HUES48 (cell line): ENCODE data around the gene CARM1.
A peak's percentile ranks its signal among the peaks of the same experiment; 100 is the strongest.
"Not testable (repeated sequence)": the region's sequence is repeated elsewhere in the genome, so short reads cannot be mapped to it uniquely, and the experiment has no call there.

Experiments used
- H3K27ac ChIP-seq: one replicate; pipeline ENCODE4 v1.7.0; 2013; ENCODE audit warnings: low read depth, low read length, inconsistent platforms
- H3K27me3 ChIP-seq: 2 replicates; pipeline ENCODE4 v1.6.1; 2013; ENCODE audit warnings: mild to moderate bottlenecking, low read length; ENCODE audit not compliant: control insufficient read depth, insufficient read depth
- H3K36me3 ChIP-seq: 2 replicates; pipeline ENCODE4 v1.6.1; 2013; ENCODE audit warnings: low read length; ENCODE audit not compliant: control insufficient read depth, insufficient read depth
- H3K4me1 ChIP-seq: 2 replicates; pipeline ENCODE4 v1.6.1; 2013; ENCODE audit warnings: mild to moderate bottlenecking, low read length; ENCODE audit not compliant: control insufficient read depth, insufficient read depth
- H3K4me3 ChIP-seq: 2 replicates; pipeline ENCODE4 v1.5.1; 2013; ENCODE audit warnings: mild to moderate bottlenecking, low read depth, low read length
- H3K9ac ChIP-seq: 2 replicates; pipeline ENCODE4 v1.6.1; 2013; ENCODE audit warnings: mild to moderate bottlenecking, low read depth, low read length, moderate library complexity
- H3K9me3 ChIP-seq: 2 replicates; pipeline ENCODE4 v1.6.1; 2013; ENCODE audit warnings: low read length; ENCODE audit not compliant: control insufficient read depth, insufficient read depth

CARM1 gene

DNA sequence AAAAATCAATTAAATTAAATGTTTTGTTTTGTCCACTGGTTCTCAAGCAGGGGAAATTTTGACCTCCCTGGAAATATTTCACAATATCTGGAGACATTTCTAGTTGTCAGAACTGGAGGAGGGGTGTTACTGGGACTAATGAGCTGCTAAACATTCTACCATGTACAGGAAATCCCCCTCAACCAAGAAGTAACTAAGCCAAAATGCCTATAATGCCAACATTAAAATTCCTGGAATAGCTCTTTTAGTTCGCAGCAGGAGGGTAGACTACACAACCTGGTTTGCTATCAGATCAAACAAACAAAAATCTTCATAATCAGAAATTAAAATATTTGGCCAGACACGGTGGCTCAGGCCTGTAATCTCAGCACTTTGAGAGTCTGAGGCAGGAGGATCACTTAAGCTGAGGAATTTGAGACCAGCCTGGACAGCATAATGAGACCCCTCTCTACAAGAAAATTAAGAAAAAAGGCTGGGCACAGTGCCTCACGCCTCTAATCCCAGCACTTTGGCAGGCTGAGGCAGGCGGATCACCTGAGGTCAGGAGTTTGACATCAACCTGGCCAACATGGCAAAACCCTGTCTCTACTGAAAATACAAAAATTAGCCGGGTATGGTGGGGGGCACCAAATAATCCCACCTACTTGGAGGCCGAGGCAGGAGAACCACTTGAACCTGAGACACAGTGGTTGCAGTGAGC, 75.8 kb downstream of the CARM1 start:
- Histone ChIP-seq H3K27ac (no peak overlapping the region), H3K36me3 (no peaks in the 10 kb centered on the region), H3K9me3 (no peaks in the 10 kb centered on the region), H3K4me3 (no peak overlapping the region), H3K9ac (no peak overlapping the region), H3K4me1 (no peaks in the 10 kb centered on the region), H3K27me3 (no peaks in the 10 kb centered on the region)

DNA sequence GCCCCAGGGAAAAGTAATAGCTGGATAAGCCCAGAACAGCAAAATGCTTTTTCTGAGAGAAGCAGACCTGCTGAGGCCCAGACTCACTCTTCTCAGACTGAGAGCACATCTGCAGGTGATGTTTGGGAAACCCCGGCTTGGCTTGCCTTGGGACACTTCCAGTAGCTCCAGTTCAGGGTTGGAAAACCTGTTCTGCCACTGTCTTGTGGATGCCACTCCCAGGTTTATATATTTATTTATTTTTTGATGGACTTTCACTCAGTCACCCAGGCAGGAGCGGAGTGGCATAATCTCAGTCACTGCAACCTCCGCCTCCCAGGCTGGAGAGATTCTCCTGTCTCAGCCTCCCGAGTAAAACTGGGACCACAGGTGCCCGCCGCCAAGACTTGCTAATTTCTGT, 81.5 kb downstream of the CARM1 start:
- Histone ChIP-seq H3K9ac (no peak overlapping the region), H3K36me3 (no peaks in the 10 kb centered on the region), H3K4me3 (no peak overlapping the region), H3K9me3 (no peaks in the 10 kb centered on the region), H3K4me1 (no peaks in the 10 kb centered on the region), H3K27ac (no peak overlapping the region), H3K27me3 (no peaks in the 10 kb centered on the region)

DNA sequence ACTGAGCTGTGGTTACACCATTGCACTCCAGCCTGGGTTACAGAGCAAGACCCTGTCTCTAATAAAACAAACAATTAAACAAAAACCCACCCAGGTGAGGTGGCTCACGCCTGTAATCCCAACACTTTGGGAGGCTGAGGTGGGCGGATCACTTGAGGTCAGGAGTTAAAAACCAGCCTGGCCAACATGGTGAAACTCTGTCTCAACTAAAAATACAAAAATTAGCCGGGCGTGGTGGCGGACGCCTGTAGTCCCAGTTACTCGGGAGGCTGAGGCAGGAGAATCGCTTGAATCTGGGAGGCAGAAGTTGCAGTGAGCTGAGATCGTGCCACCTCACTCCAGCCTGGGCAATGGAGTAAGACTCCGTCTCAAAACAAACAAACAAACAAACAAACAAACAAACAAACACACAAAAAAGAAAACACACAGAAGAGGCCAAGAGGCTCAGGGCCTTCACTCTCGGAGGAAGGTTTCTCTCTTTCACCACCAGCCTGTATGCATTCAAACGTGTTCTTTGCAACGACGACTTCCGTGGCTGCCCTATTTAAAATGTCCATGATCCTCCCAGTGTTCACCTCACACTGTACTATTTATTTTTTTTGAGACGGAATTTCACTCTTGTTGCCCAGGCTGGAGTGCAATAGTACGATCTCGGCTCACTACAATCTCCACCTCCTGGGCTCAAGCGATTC, 88.1 kb downstream of the CARM1 start:
- not testable (repeated sequence) for H3K9ac ChIP-seq, H3K27me3 ChIP-seq, H3K36me3 ChIP-seq, H3K9me3 ChIP-seq, H3K27ac ChIP-seq, H3K4me1 ChIP-seq
- 0 out of 2 replicates have a peak overlapping the region, but pooled peaks have one; percentile 100 for H3K4me3 ChIP-seq

- Histone ChIP-seq H3K4me3 (peak within 1 kb of the TSS; percentile 100), H3K9me3 (no peaks in the 10 kb centered on the region), H3K27ac (peak within 1 kb of the TSS; percentile 94), H3K9ac (peak within 1 kb of the TSS; percentile 87), H3K27me3 (no peaks in the 10 kb centered on the region), H3K36me3 (no peaks in the 10 kb centered on the region), H3K4me1 (peaks cover 7% of the 10 kb centered on the region)
Observed at GRCh38 chr19:10960314-10961072, 89.1 kb downstream of the CARM1 start, which contains the start of gene SMARCA4. Gene SMARCA4 (plus strand): TSS chr19:10961030. CDS start chr19:10984152, 23,122 bp downstream.

DNA sequence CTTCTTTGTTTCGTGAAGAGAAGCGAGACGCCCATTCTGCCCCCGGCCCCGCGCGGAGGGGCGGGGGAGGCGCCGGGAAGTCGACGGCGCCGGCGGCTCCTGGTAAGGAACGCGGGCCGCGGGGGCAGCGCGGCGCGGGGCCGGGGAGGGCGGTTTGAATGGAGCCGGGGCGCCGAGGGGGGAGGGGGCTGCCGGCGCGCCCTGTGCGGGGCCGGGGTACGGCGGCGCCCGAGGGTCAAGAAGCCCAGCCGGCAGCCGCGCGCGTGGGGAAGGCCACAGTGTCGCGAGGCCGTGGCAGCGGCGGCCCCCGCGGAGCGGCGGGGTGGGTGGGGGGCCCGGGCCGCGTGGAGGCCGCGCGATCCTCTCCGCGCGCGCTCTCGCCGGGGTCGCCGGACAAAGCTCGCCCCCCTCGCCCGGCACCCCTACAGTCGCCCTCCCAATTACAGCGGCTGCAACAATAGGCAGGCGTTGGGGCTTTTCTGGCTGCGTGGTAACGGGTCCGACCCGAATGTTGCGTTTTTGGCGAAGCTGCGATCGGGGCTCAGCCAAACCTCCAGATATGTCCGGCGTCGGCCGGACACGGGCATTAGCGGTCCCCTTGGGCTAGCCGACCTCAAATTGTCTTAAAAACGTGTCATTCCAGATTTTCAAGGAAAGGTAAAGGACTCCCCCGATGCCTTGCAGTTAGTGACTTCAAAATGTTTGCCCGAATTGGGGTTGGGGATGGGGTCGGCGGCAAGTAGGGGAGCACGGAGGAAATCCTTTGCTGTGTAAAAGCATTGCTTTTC, 89.9 kb downstream of the CARM1 start:
- peak overlapping the region; percentile 100 for H3K4me3 ChIP-seq
- H3K36me3 ChIP-seq, result no peaks in the 10 kb centered on the region
- H3K4me1 ChIP-seq, result peaks cover 8% of the 10 kb centered on the region
- H3K9ac ChIP-seq, result peak overlapping the region; percentile 87
- peak overlapping the region; percentile 94 for H3K27ac ChIP-seq
- no peaks in the 10 kb centered on the region for H3K9me3 ChIP-seq
- no peaks in the 10 kb centered on the region for H3K27me3 ChIP-seq

DNA sequence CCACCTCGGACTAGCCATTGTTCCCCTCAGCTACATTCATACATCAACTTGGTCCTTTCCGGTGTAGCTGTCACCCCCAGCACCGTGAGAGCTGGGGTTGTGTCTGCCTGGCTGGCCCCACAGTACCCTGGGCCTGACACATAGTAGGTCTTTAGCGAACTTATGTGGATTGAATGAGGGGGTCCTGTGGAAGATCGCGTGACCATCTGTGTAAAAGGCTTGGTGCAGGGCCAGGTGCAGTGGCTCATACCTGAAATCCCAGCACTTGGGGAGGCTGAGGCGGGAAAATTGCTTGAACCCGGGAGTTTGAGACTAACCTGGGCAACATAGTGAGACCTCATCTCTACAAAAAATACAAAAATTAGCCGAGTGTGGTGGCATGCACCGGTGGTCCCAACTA, 91.5 kb downstream of the CARM1 start:
- Histone ChIP-seq H3K36me3 (no peaks in the 10 kb centered on the region), H3K27ac (no peak overlapping the region), H3K4me1 (peaks cover 8% of the 10 kb centered on the region), H3K27me3 (no peaks in the 10 kb centered on the region), H3K9me3 (no peaks in the 10 kb centered on the region), H3K4me3 (no peak overlapping the region), H3K9ac (no peak overlapping the region)

DNA sequence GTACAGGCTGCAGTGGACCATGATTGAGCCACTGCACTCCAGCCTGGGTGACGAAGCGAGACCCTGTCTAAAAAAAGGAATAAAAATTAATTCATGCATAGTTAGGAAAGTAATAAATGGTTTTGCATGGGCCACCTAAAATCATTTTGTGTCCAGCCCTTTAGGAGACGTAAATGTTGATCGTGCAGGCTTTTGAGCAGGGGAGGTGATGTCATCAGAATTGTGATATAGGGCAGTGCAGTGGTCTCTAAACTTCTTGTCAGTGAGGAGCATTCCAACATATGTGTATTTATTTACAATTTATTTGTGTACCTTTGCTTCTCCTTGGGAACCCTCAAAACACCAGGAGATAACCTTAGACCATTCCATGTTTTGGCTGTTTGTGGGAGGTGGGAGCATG, 92.5 kb downstream of the CARM1 start:
- peaks cover 12% of the 10 kb centered on the region for H3K4me1 ChIP-seq
- no peak overlapping the region for H3K27ac ChIP-seq
- no peaks in the 10 kb centered on the region for H3K9me3 ChIP-seq
- H3K4me3 ChIP-seq, result no peak overlapping the region
- no peaks in the 10 kb centered on the region for H3K36me3 ChIP-seq
- no peaks in the 10 kb centered on the region for H3K27me3 ChIP-seq
- H3K9ac ChIP-seq, result no peak overlapping the region

DNA sequence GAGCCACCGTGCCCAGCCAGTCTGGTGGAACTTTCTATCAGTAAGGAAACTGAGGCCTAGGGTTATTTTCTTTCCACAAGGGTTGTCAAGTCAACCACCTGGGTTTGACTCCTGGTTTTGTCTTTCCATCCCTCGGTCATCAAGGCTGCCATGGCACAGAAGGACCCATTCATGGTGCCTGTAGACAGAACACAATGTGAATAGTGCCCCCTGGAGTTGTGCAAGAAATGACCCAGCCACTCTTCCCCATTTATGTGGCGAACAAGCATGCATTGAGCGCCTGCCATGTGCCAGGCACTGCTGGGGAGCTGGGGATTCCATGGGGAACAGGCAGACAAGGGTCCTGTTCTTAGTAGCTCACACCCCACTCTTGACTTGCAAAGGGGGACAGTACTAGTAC, 93.5 kb downstream of the CARM1 start:
- H3K27me3 ChIP-seq, result no peaks in the 10 kb centered on the region
- H3K36me3 ChIP-seq, result no peaks in the 10 kb centered on the region
- peaks cover 12% of the 10 kb centered on the region for H3K4me1 ChIP-seq
- no peak overlapping the region for H3K27ac ChIP-seq
- H3K4me3 ChIP-seq, result no peak overlapping the region
- H3K9me3 ChIP-seq, result no peaks in the 10 kb centered on the region
- H3K9ac ChIP-seq, result no peak overlapping the region

- H3K9ac ChIP-seq, result no peak overlapping the region
- peaks cover 12% of the 10 kb centered on the region for H3K4me1 ChIP-seq
- no peaks in the 10 kb centered on the region for H3K36me3 ChIP-seq
- H3K27ac ChIP-seq, result no peak overlapping the region
- no peaks in the 10 kb centered on the region for H3K27me3 ChIP-seq
- H3K9me3 ChIP-seq, result no peaks in the 10 kb centered on the region
- no peak overlapping the region for H3K4me3 ChIP-seq
Observed at GRCh38 chr19:10965398-10965797, 94.0 kb downstream of the CARM1 start.

- H3K4me3 ChIP-seq, result no peak overlapping the region
- no peak overlapping the region for H3K9ac ChIP-seq
- no peaks in the 10 kb centered on the region for H3K9me3 ChIP-seq
- no peaks in the 10 kb centered on the region for H3K27me3 ChIP-seq
- peaks cover 12% of the 10 kb centered on the region for H3K4me1 ChIP-seq
- H3K36me3 ChIP-seq, result no peaks in the 10 kb centered on the region
- H3K27ac ChIP-seq, result no peak overlapping the region
Observed at GRCh38 chr19:10966809-10967208, 95.5 kb downstream of the CARM1 start.
